Cardiac fibroblast (primary cell): ENCODE data around the gene TMTC2.
"Not testable (repeated sequence)": the region's sequence is repeated elsewhere in the genome, so short reads cannot be mapped to it uniquely, and the experiment has no call there.

Source experiments
- DNase-seq, 2 donors: peaks; one replicate each; pipeline versions ENCODE4 v3.0.0 to v3.0.0-alpha.2; 2010; ENCODE audit warnings: low read depth in 2 of 2
- H3K4me3 ChIP-seq, 2 donors: replicated peaks in 1 of 2; 1 replicate in 1 of 2; 2 replicates in 1 of 2; pipeline ENCODE4 v1.5.1; 2011; ENCODE audit warnings: low read depth in 2 of 2, low read length in 2 of 2, mild to moderate bottlenecking in 2 of 2, moderate library complexity in 1 of 2
- CTCF ChIP-seq: IDR thresholded peaks from one replicate; pipeline ENCODE4 v1.5.1; 2011; ENCODE audit warnings: low read depth, mild to moderate bottlenecking, low read length, inconsistent platforms

The TMTC2 gene

DNA sequence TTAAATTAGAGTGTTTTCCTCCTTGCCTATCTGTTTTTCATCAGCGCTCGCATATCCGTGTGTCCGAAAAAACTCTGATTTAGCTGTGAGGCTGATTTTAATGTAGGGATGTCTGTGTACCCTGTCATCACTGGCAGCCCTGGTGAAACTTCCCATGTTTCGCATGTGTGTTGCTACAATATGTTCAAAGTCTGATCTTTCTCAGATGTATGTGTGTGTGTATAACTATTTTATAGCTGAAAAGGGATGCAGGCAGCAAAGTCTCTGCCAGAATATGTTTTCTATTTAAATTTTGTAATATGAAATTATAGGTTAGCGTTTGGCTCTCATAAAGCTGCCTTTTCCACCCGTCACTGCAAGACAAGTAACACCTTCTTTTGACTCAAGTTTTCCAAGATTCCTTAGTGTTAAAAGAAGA, 154.8 kb downstream of the TMTC2 start:
- no peak for TF ChIP-seq CTCF
- DNase-seq = no peak
- no peak overlapping the region for H3K4me3 ChIP-seq

- no peak for TF ChIP-seq CTCF
- no peak for DNase-seq
- no peak overlapping the region for H3K4me3 ChIP-seq
These were observed 155.8 kb downstream of the TMTC2 start for GRCh38 chr12:82842480-82842879.

- not testable (repeated sequence) for DNase-seq, H3K4me3 ChIP-seq
These were observed 158.4 kb downstream of the TMTC2 start for GRCh38 chr12:82845076-82845475.

GRCh38 chr12:82848845-82849244, 162.1 kb downstream of the TMTC2 start:
- DNase-seq = no peak

GRCh38 chr12:82852529-82852928, 165.8 kb downstream of the TMTC2 start:
- no peak for DNase-seq
- no peak for TF ChIP-seq CTCF
- H3K4me3 ChIP-seq = no peak overlapping the region

More at GRCh38 chr12:82848845-82849244, 162.1 kb downstream of the TMTC2 start:
- no peak for TF ChIP-seq CTCF
- no peak overlapping the region for H3K4me3 ChIP-seq

DNA sequence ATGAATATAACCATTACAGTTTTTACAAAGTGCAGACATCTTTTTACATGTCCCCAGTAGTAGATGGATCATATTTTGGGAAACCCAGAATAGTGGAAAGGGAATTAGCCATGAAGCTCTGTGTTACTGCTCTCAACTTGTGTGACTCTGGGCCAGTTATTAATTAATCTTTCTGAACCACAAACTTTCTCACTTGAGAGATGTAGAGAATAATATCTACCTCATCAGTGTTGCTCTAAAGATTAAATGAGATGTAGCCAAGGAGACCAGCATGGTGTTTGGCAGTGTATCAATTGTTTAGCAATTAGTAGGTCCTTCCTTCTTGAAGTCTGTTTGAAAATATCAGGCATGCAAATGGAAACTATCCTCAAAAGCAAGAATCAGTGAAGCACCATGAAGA, 169.2 kb downstream of the TMTC2 start:
- DNase-seq = no peak
- no peak overlapping the region for H3K4me3 ChIP-seq
- no peak for TF ChIP-seq CTCF

DNA sequence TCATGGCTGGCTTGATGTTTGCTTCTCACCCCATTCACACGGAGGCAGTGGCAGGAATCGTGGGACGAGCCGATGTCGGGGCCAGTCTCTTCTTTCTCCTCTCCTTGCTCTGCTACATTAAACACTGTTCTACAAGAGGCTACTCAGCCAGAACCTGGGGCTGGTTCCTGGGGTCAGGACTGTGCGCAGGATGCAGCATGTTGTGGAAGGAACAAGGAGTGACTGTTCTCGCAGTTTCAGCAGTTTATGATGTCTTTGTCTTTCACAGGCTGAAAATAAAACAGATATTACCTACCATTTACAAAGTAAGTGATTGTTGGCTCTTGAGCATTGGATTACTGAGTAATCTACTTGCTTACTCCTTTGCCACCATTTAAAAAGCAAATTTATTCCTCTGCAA, 170.6 kb downstream of the TMTC2 start:
- TF ChIP-seq CTCF = no peak
- no peak for DNase-seq

More for the DNA sequence above, 170.6 kb downstream of the TMTC2 start:
- no peak overlapping the region for H3K4me3 ChIP-seq
